HG03457 (cell line): ENCODE results near the gene QRICH2.
"Not testable (repeated sequence)": the region's sequence is repeated elsewhere in the genome, so short reads cannot be mapped to it uniquely, and the experiment has no call there.

Experiments
- ATAC-seq: cut with Tn5 transposase; IDR thresholded peaks from one replicate; pipeline ENCODE4 v1.9.1; 2021; ENCODE audit warnings: moderate number of reproducible peaks; ENCODE audit not compliant: unreplicated experiment

The QRICH2 gene, protein sequence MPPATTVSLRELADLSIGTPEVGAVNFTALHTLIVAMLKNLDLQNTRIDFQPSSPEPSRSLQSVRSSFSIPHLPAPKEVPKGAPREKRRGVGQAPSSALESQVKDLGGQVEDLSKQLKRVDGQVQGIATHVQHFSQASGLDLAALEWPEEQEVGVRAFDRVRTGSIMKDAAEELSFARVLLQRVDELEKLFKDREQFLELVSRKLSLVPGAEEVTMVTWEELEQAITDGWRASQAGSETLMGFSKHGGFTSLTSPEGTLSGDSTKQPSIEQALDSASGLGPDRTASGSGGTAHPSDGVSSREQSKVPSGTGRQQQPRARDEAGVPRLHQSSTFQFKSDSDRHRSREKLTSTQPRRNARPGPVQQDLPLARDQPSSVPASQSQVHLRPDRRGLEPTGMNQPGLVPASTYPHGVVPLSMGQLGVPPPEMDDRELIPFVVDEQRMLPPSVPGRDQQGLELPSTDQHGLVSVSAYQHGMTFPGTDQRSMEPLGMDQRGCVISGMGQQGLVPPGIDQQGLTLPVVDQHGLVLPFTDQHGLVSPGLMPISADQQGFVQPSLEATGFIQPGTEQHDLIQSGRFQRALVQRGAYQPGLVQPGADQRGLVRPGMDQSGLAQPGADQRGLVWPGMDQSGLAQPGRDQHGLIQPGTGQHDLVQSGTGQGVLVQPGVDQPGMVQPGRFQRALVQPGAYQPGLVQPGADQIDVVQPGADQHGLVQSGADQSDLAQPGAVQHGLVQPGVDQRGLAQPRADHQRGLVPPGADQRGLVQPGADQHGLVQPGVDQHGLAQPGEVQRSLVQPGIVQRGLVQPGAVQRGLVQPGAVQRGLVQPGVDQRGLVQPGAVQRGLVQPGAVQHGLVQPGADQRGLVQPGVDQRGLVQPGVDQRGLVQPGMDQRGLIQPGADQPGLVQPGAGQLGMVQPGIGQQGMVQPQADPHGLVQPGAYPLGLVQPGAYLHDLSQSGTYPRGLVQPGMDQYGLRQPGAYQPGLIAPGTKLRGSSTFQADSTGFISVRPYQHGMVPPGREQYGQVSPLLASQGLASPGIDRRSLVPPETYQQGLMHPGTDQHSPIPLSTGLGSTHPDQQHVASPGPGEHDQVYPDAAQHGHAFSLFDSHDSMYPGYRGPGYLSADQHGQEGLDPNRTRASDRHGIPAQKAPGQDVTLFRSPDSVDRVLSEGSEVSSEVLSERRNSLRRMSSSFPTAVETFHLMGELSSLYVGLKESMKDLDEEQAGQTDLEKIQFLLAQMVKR (N-terminal part only)

DNA sequence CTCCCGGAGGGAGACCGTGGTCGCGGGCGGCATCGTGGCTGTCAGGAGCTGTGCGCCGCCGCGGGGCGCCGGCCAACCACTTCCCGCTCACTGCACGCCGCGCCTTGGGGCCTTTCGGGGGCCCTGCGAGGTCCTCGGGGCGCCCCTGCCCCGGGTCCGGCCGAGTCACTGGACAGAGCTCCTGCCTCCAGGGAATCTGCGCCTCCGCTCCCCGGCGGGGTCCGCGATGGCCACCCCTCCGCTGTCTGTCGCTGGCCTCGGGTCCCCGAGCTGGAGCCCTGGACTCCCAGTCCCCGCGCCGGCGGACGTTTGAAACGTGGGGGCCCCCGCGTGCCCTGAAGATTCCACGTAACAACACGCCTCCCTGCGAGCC, at the start of gene QRICH2:
QRICH2 (minus strand) TSS at position 311 of the 373 bp plus-strand sequence; CDS start at position 33, 278 bp downstream.
- ATAC-seq: no peak

DNA sequence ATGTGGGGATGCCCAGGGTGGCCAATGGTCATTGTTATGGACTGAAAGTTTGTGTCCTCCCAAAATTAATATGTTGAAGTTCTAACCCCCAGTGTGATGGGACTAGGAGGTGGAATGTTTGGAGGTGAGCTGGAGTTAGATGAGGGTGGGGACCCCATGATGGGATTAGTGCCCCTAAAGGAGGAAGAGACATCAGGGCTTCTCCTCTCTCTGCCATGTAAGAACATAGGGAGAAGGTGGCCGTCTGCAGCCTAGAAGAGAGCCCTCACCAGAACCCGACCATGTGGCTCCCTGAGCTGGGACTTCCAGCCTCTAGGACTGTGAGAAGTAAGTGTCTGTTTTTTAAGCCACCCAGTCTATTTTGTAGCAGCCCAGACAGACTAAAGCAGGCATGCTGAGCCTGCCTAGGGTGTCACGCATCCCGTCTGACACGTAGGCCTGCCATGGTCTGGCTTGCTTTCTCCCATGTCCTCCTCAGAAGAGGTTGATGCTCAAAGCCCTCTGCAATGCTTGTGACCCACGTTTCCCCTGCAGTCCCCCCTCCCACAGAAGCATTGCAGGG, 49.6 kb upstream of the QRICH2 start:
- no peak for ATAC-seq

DNA sequence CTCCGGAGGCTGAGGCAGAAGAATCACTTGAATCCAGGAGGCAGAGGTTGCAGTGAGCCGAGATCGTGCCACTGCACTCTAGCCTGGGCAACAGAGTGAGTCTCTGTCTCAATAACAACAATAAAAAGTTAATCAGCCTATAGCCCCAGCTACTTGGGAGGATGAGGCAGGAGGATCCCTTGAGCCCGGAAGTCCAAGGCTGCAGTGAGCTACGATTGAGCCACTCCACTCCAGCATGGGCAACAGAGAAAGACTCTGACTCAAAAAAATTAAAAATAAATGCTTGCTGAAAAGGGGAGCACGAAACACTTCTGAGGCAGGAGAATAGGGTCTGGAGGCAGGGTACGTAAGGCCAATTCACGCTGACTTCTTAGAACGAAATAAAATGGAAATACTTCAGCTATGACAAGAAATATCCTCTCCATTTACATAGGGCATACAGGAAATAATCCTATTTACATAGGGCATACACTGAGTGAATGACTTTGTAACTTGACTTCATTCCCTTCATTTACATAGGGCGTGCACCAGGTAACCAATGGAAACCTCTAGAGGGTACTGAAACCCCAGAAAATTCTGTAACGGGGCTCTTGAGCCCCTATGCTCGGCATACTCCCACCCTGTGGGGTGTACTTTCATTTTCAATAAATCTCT, 48.9 kb upstream of the QRICH2 start:
- no peak for ATAC-seq

DNA sequence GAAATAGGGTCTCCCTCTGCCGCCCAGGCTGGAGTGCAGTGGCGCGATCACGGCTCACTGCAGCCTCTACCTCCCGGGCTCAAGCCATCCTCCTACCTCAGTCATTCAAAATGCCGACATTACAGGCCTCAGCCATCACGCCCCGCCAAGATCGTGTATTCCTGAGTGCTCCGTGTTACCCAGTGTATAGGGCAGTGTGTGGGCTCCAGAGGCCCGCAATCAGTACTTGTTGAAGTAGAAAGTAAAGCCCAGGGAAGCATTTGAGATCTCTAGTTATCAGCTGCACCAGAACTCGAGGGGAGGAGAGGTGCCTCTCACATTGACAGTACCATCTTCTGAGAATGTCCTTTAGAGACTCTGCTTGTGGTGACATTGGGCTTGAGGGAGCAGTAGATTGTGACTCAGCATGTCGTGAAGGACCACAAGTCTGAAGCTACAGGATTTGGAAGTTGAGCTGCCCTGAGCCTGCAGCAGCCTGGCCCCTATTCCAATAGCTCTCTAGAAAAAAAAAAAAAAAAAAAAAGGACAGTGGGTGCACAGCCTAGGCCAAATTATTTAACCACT, 46.8 kb upstream of the QRICH2 start:
- no peak for ATAC-seq

DNA sequence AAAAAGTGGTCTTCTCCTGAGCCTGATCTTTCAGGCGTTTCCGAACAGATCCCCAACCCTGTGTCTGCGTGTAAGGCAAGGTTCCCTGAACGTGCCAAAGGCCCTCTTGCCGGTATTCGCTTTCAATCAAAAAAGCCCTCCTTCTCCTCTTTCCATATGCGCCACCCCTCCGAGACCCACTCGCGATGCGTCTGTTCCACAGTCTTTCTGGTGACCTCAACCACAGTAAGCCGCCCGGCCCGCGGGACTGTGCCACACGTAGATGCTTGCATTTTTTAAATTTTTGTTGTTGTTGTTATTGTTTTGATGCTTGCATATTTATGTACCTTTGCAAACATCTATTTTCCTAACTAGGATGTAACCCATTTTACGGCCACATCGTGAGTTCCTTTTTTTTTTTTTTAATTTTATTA, 46.2 kb upstream of the QRICH2 start:
- ATAC-seq: no peak

DNA sequence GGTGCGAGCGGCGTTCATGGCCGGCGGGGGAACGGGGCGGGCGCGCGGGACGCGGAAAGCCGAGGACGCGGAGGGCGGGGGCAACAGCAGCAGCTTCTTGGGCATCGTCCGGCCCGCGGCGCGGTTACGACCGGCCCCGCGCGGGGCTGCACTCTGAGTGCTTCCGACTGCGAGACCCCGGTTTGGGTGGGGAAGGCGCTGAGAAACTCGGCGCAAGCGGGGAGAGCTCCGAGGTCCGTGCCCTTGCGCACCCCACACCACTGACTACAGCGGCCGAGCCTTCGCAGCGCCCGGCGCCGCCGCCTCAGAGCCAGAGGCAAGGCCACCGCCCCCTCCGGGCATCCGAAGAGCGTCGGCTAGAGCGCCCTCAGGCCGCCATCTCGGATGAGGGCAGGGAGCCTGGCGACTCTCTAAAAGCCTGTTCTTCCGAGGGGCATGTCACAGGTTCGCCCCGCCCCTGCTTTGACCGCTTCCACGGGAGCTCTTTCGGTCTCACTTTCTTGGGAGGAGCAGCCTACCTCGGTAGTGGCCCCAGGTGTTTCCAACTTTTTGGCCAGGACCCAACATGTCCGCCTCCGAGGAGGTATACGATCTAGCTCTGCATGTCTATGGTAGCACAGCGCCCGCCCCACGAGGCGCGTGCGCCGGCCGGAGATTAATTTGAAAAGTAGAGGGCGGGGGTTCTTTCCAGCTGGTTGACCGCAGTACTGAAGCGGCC, 45.7 kb upstream of the QRICH2 start, which contains the start of gene PRPSAP1:
PRPSAP1 (minus strand) TSS at position 318 of the 718 bp plus-strand sequence; CDS start at position 105, 213 bp downstream.
- ATAC-seq: peak; percentile 60

DNA sequence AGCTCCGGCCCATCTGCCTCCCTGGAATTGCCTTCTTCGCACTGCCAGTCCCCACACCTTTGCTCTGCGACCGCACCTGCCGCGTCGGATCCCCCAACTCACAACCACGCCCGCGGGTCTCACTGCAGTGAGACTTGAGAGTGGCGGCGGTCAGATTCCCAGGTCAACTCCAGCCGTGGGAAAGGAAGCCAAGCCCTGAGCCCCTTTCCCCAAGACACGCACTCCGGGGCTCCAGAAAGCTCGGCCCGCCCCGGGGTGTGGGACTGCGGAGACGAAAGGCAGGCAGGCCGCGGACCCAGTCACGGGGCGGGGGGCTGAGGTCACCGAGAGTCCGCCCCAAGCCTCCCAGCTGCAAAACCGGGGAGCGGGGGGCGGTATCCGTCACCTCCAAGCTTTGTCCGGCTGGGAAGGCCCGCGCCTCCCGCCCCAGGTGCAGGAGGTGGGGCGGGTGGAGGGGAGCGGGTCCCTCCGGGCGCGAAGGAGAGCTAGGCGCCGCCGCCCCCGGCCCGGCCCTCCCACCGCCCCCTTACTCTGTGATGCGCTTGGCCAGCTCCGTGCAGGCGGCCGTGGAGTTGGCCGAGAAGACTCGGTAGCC, 45.0 kb upstream of the QRICH2 start:
- ATAC-seq: peak; percentile 5

DNA sequence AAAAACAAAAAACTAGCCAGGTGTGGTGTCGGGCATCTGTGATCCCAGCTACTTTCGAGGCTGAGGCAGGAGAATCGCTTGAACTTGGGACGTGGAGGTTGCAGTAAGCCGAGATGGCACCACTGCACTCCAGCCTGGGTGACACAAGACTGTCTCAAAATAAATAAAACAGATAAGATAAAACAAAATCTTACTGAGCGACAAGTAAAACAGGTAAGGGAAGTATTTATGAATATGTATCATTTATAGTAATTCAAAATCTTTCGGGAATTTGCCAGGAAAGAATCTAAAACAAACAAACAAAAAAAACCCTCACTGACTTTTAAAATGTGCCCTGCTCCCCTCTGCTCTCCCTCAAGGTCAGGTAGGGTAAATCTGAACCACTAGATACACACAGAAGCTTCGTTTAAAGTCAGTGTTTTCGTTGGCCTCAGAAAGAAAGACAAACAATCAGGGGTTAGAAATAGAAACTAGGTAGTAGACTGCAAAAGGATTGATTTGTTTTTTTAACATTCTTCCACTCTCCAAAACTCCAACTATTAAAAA, 43.5 kb upstream of the QRICH2 start:
- no peak for ATAC-seq

DNA sequence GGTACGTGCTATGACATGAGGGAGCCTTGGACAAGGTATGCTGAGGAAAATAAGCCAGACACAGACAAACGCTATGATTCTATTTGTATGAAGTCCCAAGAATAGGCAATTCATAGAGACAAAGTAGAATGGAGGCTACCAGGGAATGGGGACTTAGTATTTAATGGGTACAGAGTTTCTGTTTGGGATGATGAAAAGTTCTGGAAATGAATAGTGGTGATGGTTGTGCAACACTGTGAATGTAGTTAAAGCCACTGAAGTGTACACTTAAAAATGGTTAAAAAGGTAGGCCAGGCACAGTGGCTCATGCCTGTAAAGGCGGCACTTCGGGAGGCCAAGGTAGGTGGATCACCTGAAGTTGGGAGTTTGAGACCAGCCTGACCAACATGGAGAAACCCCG, 42.4 kb upstream of the QRICH2 start:
- ATAC-seq: no peak

DNA sequence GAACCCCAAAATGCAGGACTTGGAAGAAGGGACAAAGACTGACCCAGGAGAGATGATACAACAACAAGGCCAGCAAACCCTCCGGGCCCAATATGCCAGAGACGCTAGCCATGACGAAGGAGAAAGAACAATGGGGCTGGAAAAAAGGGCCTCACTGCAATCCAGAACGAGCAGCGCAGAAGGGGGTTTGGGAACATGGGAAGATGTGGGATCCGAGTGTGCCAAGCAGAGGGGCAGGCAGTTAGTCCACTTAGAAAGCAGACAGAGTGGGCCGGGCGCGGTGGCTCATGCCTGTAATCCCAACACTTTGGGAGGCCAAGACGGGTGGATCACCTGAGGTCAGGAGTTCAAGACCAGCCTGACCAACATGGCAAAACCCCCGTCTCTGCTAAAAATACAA, 38.9 kb upstream of the QRICH2 start:
- ATAC-seq: not testable (repeated sequence)

DNA sequence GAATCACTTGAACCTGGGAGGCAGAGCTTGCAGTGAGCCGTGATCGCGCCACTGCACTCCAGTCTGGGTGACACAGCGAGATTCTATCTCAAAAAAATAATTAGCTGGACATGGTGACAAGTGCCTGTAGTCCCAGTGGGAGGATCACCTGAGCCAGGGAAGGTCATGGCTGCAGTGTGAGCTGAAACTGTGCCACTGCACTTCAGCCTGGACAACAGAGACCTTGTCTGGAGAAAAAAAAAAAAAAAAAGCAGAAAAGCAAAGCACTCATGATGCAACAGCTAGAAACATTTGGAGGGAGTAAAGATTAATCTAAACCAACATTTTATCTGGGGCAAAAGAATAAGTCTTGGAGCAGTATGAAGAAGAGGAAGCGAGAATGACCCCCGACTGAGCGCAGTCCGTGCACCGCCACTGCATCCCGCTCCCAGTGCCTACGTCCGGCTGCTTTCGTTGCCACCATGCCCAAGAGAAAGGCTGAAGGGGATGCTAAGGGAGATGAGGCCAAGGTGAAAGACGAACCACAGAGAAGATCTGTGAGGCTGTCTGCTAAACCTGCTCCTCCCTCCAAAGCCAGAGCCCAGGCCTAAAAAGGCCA, 37.4 kb upstream of the QRICH2 start:
- ATAC-seq: no peak

DNA sequence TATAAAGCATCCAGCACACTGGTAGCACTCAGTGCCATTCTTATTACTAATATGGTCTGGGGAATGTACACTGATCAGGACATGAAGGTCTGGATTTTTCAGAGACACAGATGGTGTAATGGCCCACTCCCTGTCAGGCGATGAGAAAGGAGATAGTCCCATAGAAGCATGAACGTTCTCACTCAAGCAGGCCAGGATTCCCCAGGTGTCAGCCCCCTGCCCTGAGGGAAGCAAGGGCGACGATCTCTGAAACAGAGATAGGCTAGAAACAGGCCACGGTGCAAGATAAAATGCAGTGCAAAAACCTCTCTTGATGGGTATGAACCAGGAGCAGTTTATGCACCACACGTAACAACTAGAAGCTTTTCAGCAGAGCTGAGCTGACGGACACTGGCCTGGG, 35.0 kb upstream of the QRICH2 start:
- ATAC-seq: no peak

DNA sequence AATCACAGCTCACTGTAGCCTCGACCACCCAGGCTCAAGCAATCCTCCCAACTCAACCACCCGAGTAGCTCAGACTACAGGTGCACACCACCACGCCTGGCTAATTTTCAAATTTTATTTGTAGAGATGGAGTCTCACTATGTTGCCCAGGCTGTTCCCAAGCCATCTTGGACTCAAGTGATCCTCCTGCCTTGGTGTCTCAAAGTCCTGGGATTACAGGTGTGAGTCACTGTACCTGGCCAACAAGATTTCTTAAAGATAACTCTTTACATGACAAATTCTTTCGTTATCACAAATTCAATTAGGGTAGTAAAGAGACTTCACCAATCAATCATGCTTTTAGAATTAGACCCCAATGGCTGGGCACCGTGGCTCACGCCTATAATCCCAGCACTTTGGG, 33.2 kb upstream of the QRICH2 start:
- no peak for ATAC-seq

DNA sequence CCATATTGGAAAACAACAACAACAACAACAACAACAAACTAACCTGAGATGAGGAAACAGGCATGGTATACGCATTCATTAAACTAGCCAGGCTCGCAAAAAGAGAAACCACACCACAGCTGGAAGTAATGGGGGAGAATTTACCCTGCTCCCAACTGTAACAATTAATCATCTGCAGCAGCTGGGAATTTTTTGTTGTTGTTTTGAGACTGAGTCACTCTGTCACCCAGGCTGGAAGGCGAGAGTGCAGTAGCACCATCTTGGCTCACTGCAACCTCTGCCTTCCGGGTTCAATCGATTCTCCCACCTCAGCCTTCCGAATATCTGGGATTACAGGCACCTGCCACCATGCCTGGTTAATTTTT, 29.3 kb upstream of the QRICH2 start:
- no peak for ATAC-seq

DNA sequence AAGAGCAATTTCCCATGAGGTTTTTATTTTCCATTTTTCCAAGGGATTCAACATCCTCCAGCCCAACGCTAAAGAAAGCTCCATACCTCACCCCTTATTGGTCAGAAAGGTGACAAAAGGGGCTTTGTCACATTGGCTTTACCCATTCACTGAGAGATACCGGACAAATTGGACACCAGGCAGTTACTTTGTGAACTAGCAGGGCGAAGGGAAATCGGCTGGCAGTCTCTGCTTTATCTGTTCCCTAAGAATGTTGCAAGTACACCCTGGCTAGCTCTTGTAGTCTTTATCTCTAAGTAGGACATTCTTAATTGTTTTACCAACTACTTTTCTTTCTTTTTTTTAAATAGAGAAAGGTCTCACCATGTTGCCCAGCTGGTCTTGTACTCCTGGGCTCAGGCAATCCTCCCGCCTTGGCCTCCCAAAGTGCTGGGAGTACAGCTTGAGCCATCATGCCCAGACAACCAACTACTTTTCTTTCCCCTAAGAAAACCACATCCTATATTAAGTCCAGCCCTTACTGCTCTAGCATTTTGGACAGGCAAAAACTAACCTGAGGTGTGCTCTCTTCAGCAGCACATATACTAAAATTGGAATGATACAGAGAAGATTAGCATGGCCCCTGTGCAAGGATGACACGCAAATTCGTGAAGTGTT, 28.8 kb upstream of the QRICH2 start:
- ATAC-seq: no peak

DNA sequence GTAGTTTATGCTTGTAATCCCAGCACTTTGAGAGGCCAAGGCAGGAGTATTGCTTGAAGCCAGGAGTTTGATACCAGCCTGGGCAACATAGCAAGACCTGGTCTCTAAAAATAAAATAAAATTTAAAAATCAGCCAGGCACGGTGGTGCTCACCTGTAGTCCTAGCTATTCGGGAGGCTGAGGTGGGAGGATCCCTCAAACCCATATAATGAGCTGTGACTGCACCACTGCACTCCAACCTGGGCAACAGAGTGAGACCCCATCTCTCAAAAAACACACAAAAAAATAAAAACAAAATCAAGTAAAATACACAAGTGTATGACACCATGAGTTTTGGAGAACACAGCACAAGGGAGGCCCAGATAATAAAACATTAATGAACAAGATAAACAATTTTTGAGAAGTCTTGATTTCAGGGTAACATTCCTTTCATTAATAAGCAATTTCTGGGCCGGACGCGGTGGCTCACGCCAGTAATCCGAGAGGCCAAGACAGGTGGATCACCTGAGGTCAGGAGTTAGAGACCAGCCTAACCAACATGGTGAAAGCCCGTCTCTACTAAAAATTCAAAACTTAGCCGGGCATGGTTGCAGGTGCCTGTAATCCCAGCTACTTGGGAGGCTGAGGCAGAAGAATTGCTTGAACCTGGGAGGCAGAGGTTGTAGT, 27.8 kb upstream of the QRICH2 start:
- no peak for ATAC-seq
